ENCODE data around the gene GDF9. TPM values are rescaled to one million over a fixed set of nuclear protein-coding genes. Genes with fewer than 3 reads are reported as not detected.

The GDF9 gene
- total and polyA plus RNA-seq, 3 experiments from 2014 or later = 0.29 to 0.68 TPM; not detected in 1

- Histone ChIP-seq H3K36me3 (ENCODE audit: insufficient read depth, low read length) (no peaks in the 10 kb centered on the region), H3K4me1 (ENCODE audit: insufficient read depth, low read length) (no peaks in the 10 kb centered on the region), H3K27ac (ENCODE audit: low read depth, low read length) (no peak overlapping the region), H3K4me3 (ENCODE audit: low read length) (no peak overlapping the region), H3K9me3 (ENCODE audit: low read length) (no peaks in the 10 kb centered on the region), H3K27me3 (ENCODE audit: insufficient read depth, low read length, poor library complexity, severe bottlenecking) (no peaks in the 10 kb centered on the region)
- Mint-ChIP-seq H3K36me3 (no peaks in the 10 kb centered on the region), H3K9me3 (no peaks in the 10 kb centered on the region), H3K27me3 (no peaks in the 10 kb centered on the region), H3K4me3 (no peak overlapping the region), H3K27ac (no peak overlapping the region), H3K4me1 (no peaks in the 10 kb centered on the region)
- no peak for DNase-seq
- ChIA-PET CTCF (interaction anchor here (2.1 kb wide), 1 partner anchor 21 kb away, joined by 4 read pairs; no protein-coding TSS in a partner anchor), POLR2A (no interaction called here)
Measured at GRCh38 chr5:132841305-132841704, 25.0 kb downstream of the GDF9 start.

- CTCF ChIA-PET = interaction anchor here (2.1 kb wide), 1 partner anchor 21 kb away, joined by 4 read pairs; no protein-coding TSS in a partner anchor
- POLR2A ChIA-PET = no interaction called here
- H3K27me3 Mint-ChIP-seq = no peaks in the 10 kb centered on the region
Measured at GRCh38 chr5:132840896-132841295, 25.4 kb downstream of the GDF9 start.

GRCh38 chr5:132840313-132840712 is 26.0 kb downstream of the GDF9 start:
- Histone ChIP-seq H3K36me3 (ENCODE audit: insufficient read depth, low read length) (no peaks in the 10 kb centered on the region), H3K27me3 (ENCODE audit: insufficient read depth, low read length, poor library complexity, severe bottlenecking) (no peaks in the 10 kb centered on the region), H3K4me1 (ENCODE audit: insufficient read depth, low read length) (no peaks in the 10 kb centered on the region), H3K9me3 (ENCODE audit: low read length) (no peaks in the 10 kb centered on the region), H3K27ac (ENCODE audit: low read depth, low read length) (no peak overlapping the region), H3K4me3 (ENCODE audit: low read length) (no peak overlapping the region)
- POLR2A ChIA-PET = no interaction called here
- Mint-ChIP-seq H3K9me3 (no peaks in the 10 kb centered on the region), H3K36me3 (no peaks in the 10 kb centered on the region), H3K4me3 (no peak overlapping the region), H3K27ac (no peak overlapping the region), H3K27me3 (no peaks in the 10 kb centered on the region), H3K4me1 (no peaks in the 10 kb centered on the region)
- CTCF ChIA-PET = interaction anchor here (2.1 kb wide), 1 partner anchor 20 kb away, joined by 4 read pairs; no protein-coding TSS in a partner anchor
- DNase-seq = no peak

More at GRCh38 chr5:132840896-132841295, 25.4 kb downstream of the GDF9 start:
- Histone ChIP-seq H3K4me1 (ENCODE audit: insufficient read depth, low read length) (no peaks in the 10 kb centered on the region), H3K27ac (ENCODE audit: low read depth, low read length) (no peak overlapping the region), H3K4me3 (ENCODE audit: low read length) (no peak overlapping the region), H3K36me3 (ENCODE audit: insufficient read depth, low read length) (no peaks in the 10 kb centered on the region), H3K27me3 (ENCODE audit: insufficient read depth, low read length, poor library complexity, severe bottlenecking) (no peaks in the 10 kb centered on the region), H3K9me3 (ENCODE audit: low read length) (no peaks in the 10 kb centered on the region)
- Mint-ChIP-seq H3K36me3 (no peaks in the 10 kb centered on the region), H3K27ac (no peak overlapping the region), H3K4me1 (no peaks in the 10 kb centered on the region), H3K4me3 (no peak overlapping the region), H3K9me3 (no peaks in the 10 kb centered on the region)
- DNase-seq = no peak

- Mint-ChIP-seq H3K4me1 (no peaks in the 10 kb centered on the region), H3K27ac (peak overlapping the region in 1 of 8 donors; percentile 58), H3K27me3 (no peaks in the 10 kb centered on the region), H3K9me3 (no peaks in the 10 kb centered on the region), H3K36me3 (no peaks in the 10 kb centered on the region), H3K4me3 (no peak overlapping the region)
- DNase-seq = no peak
- Histone ChIP-seq H3K9me3 (ENCODE audit: low read length) (no peaks in the 10 kb centered on the region), H3K4me1 (ENCODE audit: insufficient read depth, low read length) (no peaks in the 10 kb centered on the region), H3K4me3 (ENCODE audit: low read length) (no peak overlapping the region), H3K27ac (ENCODE audit: low read depth, low read length) (no peak overlapping the region), H3K36me3 (ENCODE audit: insufficient read depth, low read length) (no peaks in the 10 kb centered on the region), H3K27me3 (ENCODE audit: insufficient read depth, low read length, poor library complexity, severe bottlenecking) (no peaks in the 10 kb centered on the region)
- POLR2A ChIA-PET = no interaction called here
- CTCF ChIA-PET = interaction anchor here (1.2 to 2.1 kb wide), 2 partner anchors 10 to 20 kb away, joined by 4 to 5 read pairs; no protein-coding TSS in a partner anchor
Measured at GRCh38 chr5:132839426-132840301, 26.6 kb downstream of the GDF9 start.

- Histone ChIP-seq H3K27me3 (ENCODE audit: insufficient read depth, low read length, poor library complexity, severe bottlenecking) (no peaks in the 10 kb centered on the region), H3K36me3 (ENCODE audit: insufficient read depth, low read length) (no peaks in the 10 kb centered on the region), H3K4me3 (ENCODE audit: low read length) (no peak overlapping the region), H3K4me1 (ENCODE audit: insufficient read depth, low read length) (no peaks in the 10 kb centered on the region), H3K9me3 (ENCODE audit: low read length) (no peaks in the 10 kb centered on the region), H3K27ac (ENCODE audit: low read depth, low read length) (no peak overlapping the region)
- Mint-ChIP-seq H3K27ac (peak overlapping the region in 2 of 8 donors; percentile 29 to 58), H3K9me3 (no peaks in the 10 kb centered on the region), H3K4me1 (no peaks in the 10 kb centered on the region), H3K4me3 (peak overlapping the region in 1 of 7 donors; percentile 67), H3K36me3 (no peaks in the 10 kb centered on the region), H3K27me3 (no peaks in the 10 kb centered on the region)
- ChIA-PET CTCF (interaction anchor here (1.2 to 1.5 kb wide), 2 partner anchors 9 to 11 kb away, joined by 4 to 5 read pairs; no protein-coding TSS in a partner anchor), POLR2A (no interaction called here)
- no peak for DNase-seq
Measured at GRCh38 chr5:132838516-132839282, 27.6 kb downstream of the GDF9 start.

GRCh38 chr5:132837868-132838267 is 28.4 kb downstream of the GDF9 start:
- ChIA-PET CTCF (interaction anchor here (1.5 kb wide), 1 partner anchor 10 kb away, joined by 4 read pairs; no protein-coding TSS in a partner anchor), POLR2A (no interaction called here)
- Mint-ChIP-seq H3K27ac (peak overlapping the region in 1 of 8 donors; percentile 87), H3K27me3 (no peaks in the 10 kb centered on the region), H3K36me3 (no peaks in the 10 kb centered on the region), H3K4me3 (no peak overlapping the region), H3K4me1 (no peaks in the 10 kb centered on the region), H3K9me3 (no peaks in the 10 kb centered on the region)
- H3K9me3 ChIP-seq (ENCODE audit: low read length) = no peaks in the 10 kb centered on the region
- H3K4me1 ChIP-seq (ENCODE audit: insufficient read depth, low read length) = no peaks in the 10 kb centered on the region
- H3K27ac ChIP-seq (ENCODE audit: low read depth, low read length) = no peak overlapping the region
- H3K36me3 ChIP-seq (ENCODE audit: insufficient read depth, low read length) = no peaks in the 10 kb centered on the region
- no peak overlapping the region for H3K4me3 ChIP-seq (ENCODE audit: low read length)
- H3K27me3 ChIP-seq (ENCODE audit: insufficient read depth, low read length, poor library complexity, severe bottlenecking) = no peaks in the 10 kb centered on the region
- no peak for DNase-seq

GRCh38 chr5:132836852-132837251 is 29.4 kb downstream of the GDF9 start:
- no peak overlapping the region for H3K27ac Mint-ChIP-seq
- no peaks in the 10 kb centered on the region for H3K36me3 Mint-ChIP-seq
- POLR2A ChIA-PET = no interaction called here

More at GRCh38 chr5:132836852-132837251, 29.4 kb downstream of the GDF9 start:
- H3K9me3 Mint-ChIP-seq = no peaks in the 10 kb centered on the region
- CTCF ChIA-PET = interaction anchor here (1.5 kb wide), 1 partner anchor 9 kb away, joined by 4 read pairs; no protein-coding TSS in a partner anchor
- H3K27me3 Mint-ChIP-seq = no peaks in the 10 kb centered on the region
- Histone ChIP-seq H3K4me3 (ENCODE audit: low read length) (no peak overlapping the region), H3K36me3 (ENCODE audit: insufficient read depth, low read length) (no peaks in the 10 kb centered on the region), H3K9me3 (ENCODE audit: low read length) (no peaks in the 10 kb centered on the region), H3K27me3 (ENCODE audit: insufficient read depth, low read length, poor library complexity, severe bottlenecking) (no peaks in the 10 kb centered on the region), H3K27ac (ENCODE audit: low read depth, low read length) (no peak overlapping the region), H3K4me1 (ENCODE audit: insufficient read depth, low read length) (no peaks in the 10 kb centered on the region)
- H3K4me1 Mint-ChIP-seq = no peaks in the 10 kb centered on the region
- DNase-seq = no peak
- no peak overlapping the region for H3K4me3 Mint-ChIP-seq
